Adrenal gland (tissue), 5 donors: ENCODE measurements around the gene PIERCE2.

Experiments used
- CTCF ChIP-seq, 6 experiments: fragments of 450-650 bp in 4 of 6; fragments of 200-600 bp in 2 of 6; sonication (generic) in 1 of 6; IDR thresholded peaks; 1 replicate in 5 of 6; 2 replicates in 1 of 6; pipeline versions ENCODE4 v1.5.1 to v1.8.0; 2016 to 2021; ENCODE audit warnings: antibody characterized with exemption in 6 of 6, mild to moderate bottlenecking in 2 of 6, moderate library complexity in 1 of 6
- POLR2A ChIP-seq, 2 donors: fragments of 450-650 bp; IDR thresholded peaks; one replicate each; pipeline ENCODE4 v1.6.1; 2017; ENCODE audit warnings: antibody characterized with exemption in 2 of 2, mild to moderate bottlenecking in 2 of 2, moderate library complexity in 1 of 2
- donor health status: DM: no; HTN: no; CAD: no.

DNA sequence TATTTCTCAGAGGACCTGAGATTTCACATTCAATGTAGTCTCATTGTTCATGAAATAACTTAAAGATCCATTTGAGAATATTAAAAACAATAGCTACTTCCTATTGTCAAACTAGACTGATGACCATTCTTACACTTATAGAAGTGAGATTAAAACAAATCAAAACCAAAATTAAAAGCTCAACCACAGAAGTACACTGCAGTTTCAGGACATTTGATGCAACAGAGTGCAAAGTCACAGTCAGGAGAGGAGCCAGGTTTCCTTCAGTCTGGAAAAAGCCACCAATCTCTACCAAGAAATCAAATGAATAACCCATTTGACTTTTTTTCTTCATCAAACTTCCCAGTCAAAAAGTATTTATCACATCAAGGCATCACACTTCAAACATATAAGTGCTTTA is 5.6 kb upstream of the PIERCE2 start:
- TF ChIP-seq POLR2A (IDR thresholded peaks at IDR 0.05) (no peak), CTCF (IDR thresholded peaks at IDR 0.05) (no peak)
